GM18526 (cell line): ENCODE data around the gene NBAS.

Experiments used
- POLR2A ChIP-seq: IDR thresholded peaks from 3 replicates; pipeline ENCODE4 v1.6.1; 2011; ENCODE audit not compliant: insufficient read length; ENCODE audit errors: extremely low read depth

Gene NBAS

DNA sequence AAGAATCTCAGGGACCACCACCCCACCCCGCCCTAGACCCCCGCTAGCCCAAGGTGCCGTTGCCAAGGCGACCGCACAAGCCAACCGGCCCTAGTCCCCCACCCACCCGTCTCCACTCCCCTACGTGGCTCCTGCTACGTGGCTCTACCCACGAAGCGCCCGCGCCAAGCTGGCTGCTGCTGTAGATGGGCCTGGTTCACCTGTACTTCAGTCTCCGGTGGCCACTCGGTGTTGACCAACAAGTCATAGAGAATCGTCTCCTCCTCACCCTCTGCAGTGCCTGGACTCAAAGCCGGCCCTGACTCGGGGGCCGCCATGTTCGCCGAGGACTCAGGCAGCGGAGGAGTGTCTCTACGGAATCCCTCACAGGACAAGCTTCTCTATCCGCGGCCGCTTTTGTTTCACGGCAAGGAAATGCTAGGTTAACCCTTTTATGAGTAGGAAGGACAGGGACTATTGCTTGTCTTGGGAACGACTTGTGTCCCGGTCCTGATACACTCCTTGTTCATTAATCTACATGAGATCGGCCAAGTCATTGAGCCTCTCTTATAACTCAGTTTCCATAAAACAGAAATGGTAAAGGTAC lies at the start of gene NBAS:
NBAS (minus strand) TSS at position 347 of the 586 bp plus-strand sequence; CDS start at position 317, 30 bp downstream.
- TF ChIP-seq POLR2A = peak; percentile 75

GRCh38 chr2:15610430-15610952 lies 49.4 kb upstream of the NBAS start:
- TF ChIP-seq POLR2A = no peak

DNA sequence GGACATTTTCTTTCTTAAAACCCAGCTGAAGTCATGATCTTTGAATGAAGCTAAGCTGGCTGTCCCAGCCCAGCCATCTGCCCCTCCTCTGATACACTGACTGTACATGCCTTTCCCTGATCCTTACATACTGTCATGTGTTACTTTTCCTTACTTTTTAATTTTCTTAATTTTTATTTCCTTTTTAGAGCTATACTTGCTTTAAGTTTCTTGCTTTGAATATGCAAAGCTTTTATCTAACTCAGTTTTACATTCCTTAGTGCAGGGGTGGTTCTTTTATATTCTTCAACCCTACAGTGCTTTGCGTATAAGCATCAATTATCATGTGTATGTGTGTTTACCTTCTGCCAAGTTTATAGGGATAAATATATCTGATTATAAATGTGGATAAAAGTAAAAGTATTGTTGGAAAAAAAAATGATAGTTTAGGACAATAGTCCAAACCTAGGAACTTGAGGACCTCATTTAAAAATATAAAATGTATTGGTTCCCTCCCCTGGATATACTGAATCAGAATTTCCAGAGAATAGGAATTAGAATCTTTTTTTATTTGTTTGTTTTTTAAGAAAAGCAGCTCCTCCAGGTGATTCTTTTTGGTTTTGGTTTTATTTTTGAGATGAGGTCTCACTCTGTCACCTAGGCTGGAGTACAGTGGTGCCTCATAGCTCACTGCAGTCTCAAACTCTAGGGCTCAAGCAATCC lies 48.4 kb upstream of the NBAS start:
- TF ChIP-seq POLR2A = no peak

DNA sequence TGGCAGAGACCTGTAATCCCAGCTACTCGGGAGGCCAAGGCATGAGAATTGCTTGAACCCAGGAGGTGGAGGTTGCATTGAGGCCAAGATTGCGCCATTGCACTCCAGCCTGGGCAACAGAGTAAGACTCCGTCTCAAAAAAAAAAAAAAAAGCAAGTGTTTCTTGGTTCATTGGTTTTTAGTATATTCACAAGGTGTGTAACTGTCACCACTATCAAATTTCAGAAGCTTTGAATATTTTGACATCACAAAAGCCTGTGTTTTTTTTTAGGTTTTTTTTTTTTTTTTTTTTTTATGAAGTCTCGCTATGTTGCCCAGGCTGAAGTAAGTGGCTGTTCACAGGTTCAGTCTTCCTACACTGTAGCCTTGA lies 47.2 kb upstream of the NBAS start:
- no peak for TF ChIP-seq POLR2A

DNA sequence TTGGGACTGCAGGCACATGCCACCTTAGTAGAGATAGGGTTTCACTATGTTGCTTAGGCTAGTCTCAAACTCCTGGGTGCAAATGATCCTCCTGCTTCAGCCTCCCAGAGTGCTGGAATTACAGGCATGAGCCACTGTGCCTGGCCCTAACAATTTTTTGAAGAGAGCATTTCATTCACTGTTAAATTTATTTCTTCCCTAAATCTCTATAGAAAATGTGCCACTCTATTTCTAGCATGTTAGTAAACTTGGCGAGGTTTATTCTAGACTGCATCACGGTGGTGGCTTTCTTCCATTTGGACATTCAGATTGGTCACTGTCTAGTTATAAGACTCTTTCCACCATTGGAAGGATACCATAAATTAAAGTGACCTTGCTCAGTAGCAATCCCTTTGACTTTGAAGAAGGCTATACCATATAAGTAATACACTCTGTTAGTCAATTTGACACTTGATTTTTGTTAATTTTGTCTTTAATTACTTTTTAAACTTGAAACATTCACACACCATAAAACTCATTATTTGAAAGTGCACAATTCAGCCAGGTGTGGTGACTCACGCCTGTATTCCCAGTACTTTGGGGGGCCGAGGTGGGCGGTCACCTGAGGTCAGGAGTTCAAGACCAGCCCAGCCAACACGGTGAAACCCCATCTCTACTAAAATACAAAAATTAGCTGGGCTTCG lies 46.7 kb upstream of the NBAS start:
- TF ChIP-seq POLR2A = no peak

GRCh38 chr2:15606481-15607441 lies 45.6 kb upstream of the NBAS start:
- no peak for TF ChIP-seq POLR2A

GRCh38 chr2:15605721-15606120 lies 44.6 kb upstream of the NBAS start:
- TF ChIP-seq POLR2A = no peak

DNA sequence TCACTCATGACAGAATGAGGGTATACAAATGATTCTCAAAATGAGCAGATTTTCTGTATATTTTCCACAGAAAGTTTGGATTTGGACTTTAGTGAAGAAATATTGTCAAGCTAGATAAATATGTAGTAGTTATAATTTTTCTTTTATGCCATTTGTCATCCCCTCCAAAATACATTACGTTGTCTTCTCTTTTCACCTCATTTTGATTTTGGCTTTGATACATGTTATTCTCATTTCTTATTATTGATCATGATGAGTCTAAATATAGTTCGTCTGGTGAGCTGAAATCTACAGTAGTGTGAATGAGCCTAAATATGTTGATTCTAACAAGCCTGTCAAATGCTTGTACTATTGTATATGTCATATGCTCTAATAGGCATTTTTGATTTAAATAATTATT lies 42.8 kb upstream of the NBAS start:
- no peak for TF ChIP-seq POLR2A

GRCh38 chr2:15603044-15603765 lies 42.1 kb upstream of the NBAS start:
- no peak for TF ChIP-seq POLR2A

GRCh38 chr2:15602393-15602792 lies 41.3 kb upstream of the NBAS start:
- TF ChIP-seq POLR2A = no peak

DNA sequence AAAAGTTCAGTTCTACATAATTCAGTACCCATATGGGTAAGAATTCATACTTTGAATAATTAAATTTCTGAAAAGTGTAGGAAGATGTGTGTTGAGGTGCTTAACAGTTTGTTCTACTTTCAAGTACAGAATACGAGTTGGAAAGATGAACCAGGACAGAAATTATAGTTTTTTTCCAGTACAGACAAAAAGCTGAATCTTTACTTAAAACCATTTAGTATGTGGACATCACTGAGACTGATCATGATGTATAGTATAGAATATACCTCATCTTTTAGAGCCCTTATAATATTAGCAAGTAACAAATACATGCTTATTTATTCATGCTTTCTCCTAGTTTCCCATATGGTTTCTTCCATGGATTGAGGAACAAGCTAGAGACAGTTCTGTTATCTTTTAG lies 40.5 kb upstream of the NBAS start:
- TF ChIP-seq POLR2A = no peak

DNA sequence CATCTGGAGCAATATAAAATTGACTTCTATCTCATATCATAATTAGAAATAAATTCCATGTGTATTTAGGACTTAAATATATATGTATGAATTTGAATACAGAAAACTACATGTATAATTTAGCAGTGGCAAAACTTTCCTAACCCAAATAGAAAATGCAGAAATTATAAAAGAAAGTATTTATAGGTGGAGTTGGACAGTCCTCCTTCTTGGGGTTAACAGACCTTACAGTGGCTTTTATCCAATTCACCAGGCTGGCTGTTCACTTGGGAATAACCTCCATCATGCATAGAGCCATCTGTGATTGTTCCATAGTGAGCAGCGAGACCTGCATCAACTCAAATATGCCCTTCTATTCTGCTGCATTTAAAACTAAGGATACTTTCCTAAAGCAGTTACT lies 38.9 kb upstream of the NBAS start:
- TF ChIP-seq POLR2A = no peak

- no peak for TF ChIP-seq POLR2A
Observed at GRCh38 chr2:15596968-15597367, 35.8 kb upstream of the NBAS start.

GRCh38 chr2:15596350-15596749 lies 35.2 kb upstream of the NBAS start:
- no peak for TF ChIP-seq POLR2A
